Heart left ventricle (tissue), 13 donors: ENCODE measurements around the gene ILDR2.

Experiments used
- CTCF ChIP-seq, 12 donors: fragments of 200-600 bp; sonication (generic) in 4 of 12; IDR thresholded peaks; one replicate each; pipeline versions ENCODE4 v1.5.0 to v1.8.0; 2018 to 2022; ENCODE audit warnings: antibody characterized with exemption in 12 of 12, mild to moderate bottlenecking in 5 of 12
- POLR2A ChIP-seq, 2 donors: fragments of 450-650 bp; IDR thresholded peaks; one replicate each; pipeline ENCODE4 v1.6.1; 2017; ENCODE audit warnings: antibody characterized with exemption in 2 of 2, mild to moderate bottlenecking in 2 of 2, moderate library complexity in 2 of 2
- donor health status: ischemic (EF 13 %, LVEDD 7.1; RV severe dilation, severe dysfunction).
- donor health status: DM: no; HTN: yes; CAD: no.
- donor health status: DM: no; HTN: no; CAD: no.
- donor health status: ischemic (EF 25% LVEDD 6.9; RV normal size, moderate dysfunction).
- donor health status: ischemic (EF 25% LVEDD 5.7; RV mildly dilated, moderate dysfunction).
- donor health status: ischemic (EF 35%, LVEDD 5.7; RV mildly dilated, moderate dysfunction).
- donor health status: nonischemic (EF 11% LVEDD 7.7; RV severe dilation, severe dysfunction).
- donor health status: DM: yes; HTN: yes; CAD: no.
- donor health status: PGD.
- donor health status: ischemic (EF 29% LVEDD 5.4; RV normal size, mild dysfunction).
- donor health status: nonischemic (EF 23%, LVEDD 6.1; RV moderate dilation, normal function).

- TF ChIP-seq CTCF (IDR thresholded peaks at IDR 0.05), result no peak
- no peak for TF ChIP-seq POLR2A (IDR thresholded peaks at IDR 0.05)
These were observed 100.0 kb downstream of the ILDR2 start for GRCh38 chr1:166875302-166875733.
